Adipocyte (in vitro differentiated cells): ENCODE measurements around the gene CDH23.

Experiments
- DNase-seq: peaks from one replicate; pipeline ENCODE4 v3.0.0-alpha.2; 2015; ENCODE audit warnings: low read depth
- H3K27me3 ChIP-seq: replicated peaks from 2 replicates; pipeline ENCODE4 v1.7.0; 2013; ENCODE audit warnings: mild to moderate bottlenecking, low read length, moderate library complexity; ENCODE audit not compliant: control insufficient read depth, insufficient read depth
- H3K36me3 ChIP-seq: 2 replicates; pipeline ENCODE4 v1.7.0; 2013; ENCODE audit warnings: low read length, mild to moderate bottlenecking, moderate library complexity; ENCODE audit not compliant: control insufficient read depth, insufficient read depth, severe bottlenecking
- H3K4me1 ChIP-seq: 2 replicates; pipeline ENCODE4 v1.7.0; 2013; ENCODE audit warnings: mild to moderate bottlenecking, low read length, moderate library complexity; ENCODE audit not compliant: control insufficient read depth, insufficient read depth
- H3K4me3 ChIP-seq: 2 replicates; pipeline ENCODE4 v1.7.0; 2013; ENCODE audit warnings: mild to moderate bottlenecking, low read length, moderate library complexity
- H3K9ac ChIP-seq: 2 replicates; pipeline ENCODE4 v1.7.0; 2013; ENCODE audit warnings: mild to moderate bottlenecking, low read length, moderate library complexity
- H3K9me3 ChIP-seq: 2 replicates; pipeline ENCODE4 v1.7.0; 2013; ENCODE audit warnings: mild to moderate bottlenecking, low read length, moderate library complexity; ENCODE audit not compliant: control insufficient read depth

CDH23 gene

GRCh38 chr10:71810048-71810750 lies 413.5 kb downstream of the CDH23 start:
- DNase-seq: no peak
- Histone ChIP-seq H3K36me3 (peaks cover 14% of the 10 kb centered on the region), H3K27me3 (peaks cover 13% of the 10 kb centered on the region), H3K4me3 (no peak overlapping the region), H3K9me3 (no peaks in the 10 kb centered on the region), H3K4me1 (peaks cover 4% of the 10 kb centered on the region), H3K9ac (no peak overlapping the region)

GRCh38 chr10:71811351-71811750 lies 414.6 kb downstream of the CDH23 start:
- DNase-seq: no peak

GRCh38 chr10:71812016-71812912 lies 415.5 kb downstream of the CDH23 start:
- H3K9ac ChIP-seq: no peak overlapping the region
- peak; percentile 78 for DNase-seq

More at GRCh38 chr10:71811351-71811750, 414.6 kb downstream of the CDH23 start:
- no peaks in the 10 kb centered on the region for H3K9me3 ChIP-seq
- peaks cover 26% of the 10 kb centered on the region for H3K36me3 ChIP-seq
- peaks cover 5% of the 10 kb centered on the region for H3K4me1 ChIP-seq
- no peak overlapping the region for H3K9ac ChIP-seq
- peaks cover 6% of the 10 kb centered on the region for H3K27me3 ChIP-seq
- H3K4me3 ChIP-seq: no peak overlapping the region

GRCh38 chr10:71812913-71813590 lies 416.3 kb downstream of the CDH23 start:
- Histone ChIP-seq H3K36me3 (peaks cover 43% of the 10 kb centered on the region), H3K4me3 (no peak overlapping the region), H3K9ac (no peak overlapping the region), H3K4me1 (peaks cover 22% of the 10 kb centered on the region), H3K27me3 (no peaks in the 10 kb centered on the region), H3K9me3 (no peaks in the 10 kb centered on the region)
- DNase-seq: no peak

More at GRCh38 chr10:71812016-71812912, 415.5 kb downstream of the CDH23 start:
- Histone ChIP-seq H3K4me1 (peaks cover 14% of the 10 kb centered on the region), H3K36me3 (peaks cover 35% of the 10 kb centered on the region), H3K4me3 (no peak overlapping the region), H3K9me3 (no peaks in the 10 kb centered on the region), H3K27me3 (peaks cover 6% of the 10 kb centered on the region)

GRCh38 chr10:71814922-71815411 lies 418.2 kb downstream of the CDH23 start:
- Histone ChIP-seq H3K27me3 (no peaks in the 10 kb centered on the region), H3K36me3 (peaks cover 62% of the 10 kb centered on the region), H3K9ac (no peak overlapping the region), H3K4me1 (peaks cover 36% of the 10 kb centered on the region), H3K4me3 (no peak overlapping the region), H3K9me3 (no peaks in the 10 kb centered on the region)
- DNase-seq: no peak

- Histone ChIP-seq H3K9me3 (no peaks in the 10 kb centered on the region), H3K4me1 (peaks cover 36% of the 10 kb centered on the region), H3K27me3 (no peaks in the 10 kb centered on the region), H3K4me3 (no peak overlapping the region), H3K36me3 (peaks cover 69% of the 10 kb centered on the region), H3K9ac (no peak overlapping the region)
- DNase-seq: no peak
Observed at GRCh38 chr10:71815515-71816130, 418.9 kb downstream of the CDH23 start.

- Histone ChIP-seq H3K36me3 (peaks cover 77% of the 10 kb centered on the region), H3K9me3 (no peaks in the 10 kb centered on the region), H3K9ac (peak overlapping the region; percentile 41), H3K4me1 (peaks cover 36% of the 10 kb centered on the region), H3K27me3 (no peaks in the 10 kb centered on the region), H3K4me3 (no peak overlapping the region)
- no peak for DNase-seq
Observed at GRCh38 chr10:71816421-71816851, 419.7 kb downstream of the CDH23 start.

- Histone ChIP-seq H3K36me3 (peaks cover 83% of the 10 kb centered on the region), H3K27me3 (no peaks in the 10 kb centered on the region), H3K9me3 (no peaks in the 10 kb centered on the region)
Observed at GRCh38 chr10:71816936-71817618, 420.4 kb downstream of the CDH23 start.

GRCh38 chr10:71817831-71818655 lies 421.3 kb downstream of the CDH23 start:
- Histone ChIP-seq H3K4me3 (no peak overlapping the region), H3K36me3 (peaks cover 93% of the 10 kb centered on the region), H3K9me3 (no peaks in the 10 kb centered on the region), H3K27me3 (no peaks in the 10 kb centered on the region), H3K9ac (peak overlapping the region; percentile 8), H3K4me1 (peaks cover 32% of the 10 kb centered on the region)
- DNase-seq: no peak

More at GRCh38 chr10:71816936-71817618, 420.4 kb downstream of the CDH23 start:
- no peak for DNase-seq
- Histone ChIP-seq H3K9ac (peak overlapping the region; percentile 41), H3K4me3 (no peak overlapping the region), H3K4me1 (peaks cover 36% of the 10 kb centered on the region)
